HepG2 (cell line): ENCODE results near the gene ELP1. TPM values are rescaled to one million over a fixed set of nuclear protein-coding genes. Genes with fewer than 3 reads are reported as not detected.
"Not testable (repeated sequence)": the region's sequence is repeated elsewhere in the genome, so short reads cannot be mapped to it uniquely, and the experiment has no call there.

ENCODE experiments used
- ATAC-seq: fragments of 200-7000 bp; cut with Tn5 transposase; 3 replicates; pipeline ENCODE4 v1.9.1; 2020; ENCODE audit warnings: mild to moderate bottlenecking, moderate library complexity
- BruUV-seq: library from RNA; stranded (reverse); fragments of 400-500 nt; replicated peaks from 2 replicates; lab custom pipeline; 2021; lab: Mats Ljungman, UMichigan
- CTCF ChIA-PET: fragments of 300-600 bp; formaldehyde crosslinking; extraction: SDS; loops from one replicate; lab custom pipeline; 2021; ENCODE audit warnings: low total read pairs, inconsistent platforms, low intra/inter-chr PET ratio; lab: Yijun Ruan, JAX
- POLR2A ChIA-PET: fragments of 350-600 bp; sonication (Branson Sonifier 250); formaldehyde crosslinking; loops from one replicate; lab custom pipeline; 2020; ENCODE audit warnings: antibody characterized with exemption, inconsistent platforms; lab: Yijun Ruan, JAX
- DNase-seq: peaks from one replicate; pipeline ENCODE4 v3.0.0-alpha.2; 2015; ENCODE audit warnings: low spot score
- FAIRE-seq: peaks from 3 replicates; lab custom pipeline; 2011; peaks lifted over from hg19 to GRCh38; lab: Jason Lieb, UNC
- H2AFZ ChIP-seq: one replicate; pipeline ENCODE4 v1.6.1; 2011; ENCODE audit warnings: low read length, inconsistent platforms
- H3K27ac ChIP-seq: fragments of 300-600 bp; 3 replicates; pipeline ENCODE4 v1.8.0; 2011; ENCODE audit warnings: mixed run types, mild to moderate bottlenecking, mixed read lengths, low read length, inconsistent platforms; ENCODE audit not compliant: insufficient read depth; ENCODE audit errors: extremely low read length
- H3K27me3 ChIP-seq, 2 experiments: fragments of 200-600 bp in 1 of 2; 2 replicates in 1 of 2; 3 replicates in 1 of 2; pipeline versions ENCODE4 v1.6.0 to v1.8.0; 2011; ENCODE audit warnings: low read length in 2 of 2, mild to moderate bottlenecking in 2 of 2, moderate library complexity in 2 of 2, inconsistent platforms in 1 of 2; ENCODE audit not compliant: insufficient read depth in 2 of 2, control insufficient read depth in 1 of 2
- H3K36me3 ChIP-seq, 2 experiments: fragments of 200-600 bp in 1 of 2; replicated peaks in 1 of 2; 2 replicates in 1 of 2; 3 replicates in 1 of 2; pipeline versions ENCODE4 v1.5.1 to v1.8.0; 2011; ENCODE audit warnings: low read length in 2 of 2, inconsistent platforms in 1 of 2; ENCODE audit not compliant: insufficient read depth in 2 of 2, control insufficient read depth in 1 of 2
- H3K4me1 ChIP-seq: 2 replicates; pipeline ENCODE4 v1.5.1; 2012; ENCODE audit warnings: low read length, inconsistent platforms; ENCODE audit not compliant: insufficient read depth
- H3K4me2 ChIP-seq: 2 replicates; pipeline ENCODE4 v1.6.0; 2011; ENCODE audit warnings: low read depth, low read length, inconsistent platforms
- H3K4me3 ChIP-seq, 3 experiments: fragments of 200-600 bp in 1 of 3; sonication (generic), shearing (Covaris generic) in 1 of 3; replicated peaks in 1 of 3; 2 replicates each; pipeline ENCODE4 v1.5.1; 2011 to 2016; ENCODE audit warnings: low read length in 3 of 3, inconsistent platforms in 2 of 3, low read depth in 2 of 3, mild to moderate bottlenecking in 2 of 3, control low read depth in 1 of 3, mixed read lengths in 1 of 3; ENCODE audit not compliant: insufficient read depth in 1 of 3
- H3K79me2 ChIP-seq: one replicate; pipeline ENCODE4 v1.6.1; 2011; ENCODE audit warnings: low read length, inconsistent platforms; ENCODE audit not compliant: insufficient read depth
- H3K9ac ChIP-seq: 2 replicates; pipeline ENCODE4 v1.6.0; 2011; ENCODE audit warnings: mild to moderate bottlenecking, low read depth, low read length, inconsistent platforms; ENCODE audit not compliant: insufficient read depth
- H3K9me3 ChIP-seq: 2 replicates; pipeline ENCODE4 v1.5.1; 2012; ENCODE audit warnings: mild to moderate bottlenecking, low read length
- H4K20me1 ChIP-seq: 2 replicates; pipeline ENCODE4 v1.6.0; 2011; ENCODE audit warnings: inconsistent platforms, mild to moderate bottlenecking, low read length, moderate library complexity; ENCODE audit not compliant: insufficient read depth
- ATF4 ChIP-seq, 2 experiments: fragments of 450-650 bp in 1 of 2; sonication (generic) in 1 of 2; formaldehyde crosslinking; IDR thresholded peaks; 2 replicates each; pipeline versions ENCODE4 v1.5.0 to v1.8.0; 2020 to 2022; ENCODE audit warnings: mild to moderate bottlenecking in 1 of 2, missing genetic modification reagents in 1 of 2
- NR2F6 ChIP-seq, 2 experiments: IDR thresholded peaks; 2 replicates each; pipeline ENCODE4 v1.6.1; 2016; ENCODE audit warnings: antibody characterized with exemption in 1 of 2, mild to moderate bottlenecking in 1 of 2
- ZBTB40 ChIP-seq, 2 experiments: fragments of 450-650 bp in 1 of 2; sonication (generic) in 1 of 2; formaldehyde crosslinking in 1 of 2; IDR thresholded peaks; 2 replicates each; pipeline versions ENCODE4 v1.6.1 to v1.8.0; 2016 to 2022; ENCODE audit warnings: antibody characterized with exemption in 1 of 2, mild to moderate bottlenecking in 1 of 2, missing genetic modification reagents in 1 of 2
- ZNF770 ChIP-seq: sonication (generic); formaldehyde crosslinking; IDR thresholded peaks from 2 replicates; pipeline ENCODE4 v1.5.0; 2020; ENCODE audit warnings: mild to moderate bottlenecking, missing genetic modification reagents
- WGBS: methylation state at CpG from one replicate; pipeline ENCODE4 v1.1.6; 2017; ENCODE audit warnings: low lambda C conversion rate; 5-methylcytosine and 5-hydroxymethylcytosine counted together
- in situ Hi-C: cut with HindIII; loops from 2 replicates; pipeline ENCODE4 v1.10.0; 2017; ENCODE audit warnings: low pct_unique_long_range_greater_than_20kb; ENCODE audit not compliant: extremely low pct_ligation_motif_present
- intact Hi-C: fragments of 100-400 bp; cut with micrococcal nuclease; formaldehyde crosslinking; loops from one replicate; pipeline ENCODE4 v1.10.0; 2022; ENCODE audit not compliant: unreplicated experiment
- polyA plus RNA-seq, 8 experiments: library from polyadenylated mRNA; depleted of rRNA in 3 of 8; stranded (reverse) in 7 of 8; unstranded in 1 of 8; fragments of >200 nt; fragmentation: Illumina TruSeq in 4 of 8; extraction: Trizol in 4 of 8; gene quantifications; 2 replicates each; pipeline versions ENCODE4 v1.2.1 to v1.2.3, GENCODE V29; 2011 to 2016; ENCODE audit warnings: low read depth in 4 of 8, missing spikeins in 1 of 8, mixed read lengths in 1 of 8; ENCODE audit not compliant: insufficient read depth in 1 of 8
- total RNA-seq, 5 experiments: library from RNA; depleted of rRNA; stranded (reverse); fragments of >200 nt; fragmentation: Illumina TruSeq; extraction: Trizol; gene quantifications; 2 replicates each; pipeline ENCODE4 v1.2.3, GENCODE V29; 2016; ENCODE audit warnings: low read depth in 1 of 5

Gene ELP1
- total and polyA plus RNA-seq, 2 of the 13 experiments (the other 11 are each of a cell fraction or from before 2014, with no cell fraction given) = 157 to 275 TPM

GRCh38 chr9:108886594-108887271 lies 47.2 kb downstream of the ELP1 start:
- 0 out of 4 replicates have a peak, but pooled peaks of 1 of the 2 experiments have one; percentile 14 for TF ChIP-seq ATF4 (CRISPR knock-in tag; IDR thresholded peaks at IDR 0.05)
- TF ChIP-seq ZBTB40 (IDR thresholded peaks at IDR 0.05) = peak; percentile 85
- TF ChIP-seq ZBTB40 (CRISPR knock-in tag; IDR thresholded peaks at IDR 0.05) = peak; percentile 97
- TF ChIP-seq ZNF770 = peak; percentile 94
- not testable (repeated sequence) for TF ChIP-seq NR2F6 (IDR thresholded peaks at IDR 0.05)
- TF ChIP-seq NR2F6 (CRISPR knock-in tag; IDR thresholded peaks at IDR 0.05) = 0 out of 2 replicates have a peak, but pooled peaks have one; percentile 9
- TF ChIP-seq, all 625 proteins: peak for 4; not testable (repeated sequence) for 621
- Histone ChIP-seq H3K4me2 (peak overlapping the region; percentile 60), H3K4me3 (peak overlapping the region in 1 of 3 experiments; percentile 14; a peak in 1 of 6 replicates), H3K79me2 (peaks cover 49% of the 10 kb centered on the region), H3K36me3 (peaks cover 12 to 23% of the 10 kb centered on the region in 2 experiments), H3K4me1 (peaks cover 90% of the 10 kb centered on the region), H3K27ac (peak overlapping the region; percentile 99), H3K9ac (peak overlapping the region; percentile 75)
- BruUV-seq, FAIRE-seq, H4K20me1 ChIP-seq, H3K9me3 ChIP-seq, CTCF ChIA-PET, DNase-seq, H2AFZ ChIP-seq, H3K27me3 ChIP-seq: not testable (repeated sequence)
- ATAC-seq = peak; percentile 12; the same call in 1 of the 3 replicates
- in situ Hi-C loops = loop anchor here (5.0 kb wide), 1 partner anchor 46 kb away; the partner anchor contains the start of genes ABITRAM and ELP1
- POLR2A ChIA-PET = interaction anchor here (0.6 to 4.7 kb wide), 10 partner anchors 7 to 195 kb away, joined by 3 to 45 read pairs (median 11); no protein-coding TSS in a partner anchor
- intact Hi-C loops = loop anchor here (1.0 to 5.0 kb wide), 2 partner anchors 8 to 46 kb away; partner anchors contain the start of genes ABITRAM and ELP1
- 66% methylated on average over 3 of the region's 3 CpGs for WGBS
